ENCODE data around the gene HAND2.

- TF ChIP-seq, protein P1, sequence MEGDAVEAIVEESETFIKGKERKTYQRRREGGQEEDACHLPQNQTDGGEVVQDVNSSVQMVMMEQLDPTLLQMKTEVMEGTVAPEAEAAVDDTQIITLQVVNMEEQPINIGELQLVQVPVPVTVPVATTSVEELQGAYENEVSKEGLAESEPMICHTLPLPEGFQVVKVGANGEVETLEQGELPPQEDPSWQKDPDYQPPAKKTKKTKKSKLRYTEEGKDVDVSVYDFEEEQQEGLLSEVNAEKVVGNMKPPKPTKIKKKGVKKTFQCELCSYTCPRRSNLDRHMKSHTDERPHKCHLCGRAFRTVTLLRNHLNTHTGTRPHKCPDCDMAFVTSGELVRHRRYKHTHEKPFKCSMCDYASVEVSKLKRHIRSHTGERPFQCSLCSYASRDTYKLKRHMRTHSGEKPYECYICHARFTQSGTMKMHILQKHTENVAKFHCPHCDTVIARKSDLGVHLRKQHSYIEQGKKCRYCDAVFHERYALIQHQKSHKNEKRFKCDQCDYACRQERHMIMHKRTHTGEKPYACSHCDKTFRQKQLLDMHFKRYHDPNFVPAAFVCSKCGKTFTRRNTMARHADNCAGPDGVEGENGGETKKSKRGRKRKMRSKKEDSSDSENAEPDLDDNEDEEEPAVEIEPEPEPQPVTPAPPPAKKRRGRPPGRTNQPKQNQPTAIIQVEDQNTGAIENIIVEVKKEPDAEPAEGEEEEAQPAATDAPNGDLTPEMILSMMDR (IDR thresholded peaks at IDR 0.05), result no peak
- TF ChIP-seq POLR2A (IDR thresholded peaks at IDR 0.05) (no peak), POLR2AphosphoS5 (IDR thresholded peaks at IDR 0.05; ENCODE audit: insufficient read depth in 1 of 2, low read depth in 1 of 2) (no peak)
Observed at GRCh38 chr4:173526724-173527102, 3.3 kb downstream of the HAND2 start.

Data from vagina (tissue), 2 donors.